ENCODE results near the gene PRELID2.

GRCh38 chr5:145752534-145752933, 82.6 kb downstream of the PRELID2 start:
- TF ChIP-seq EZH2 (IDR thresholded peaks at IDR 0.05; ENCODE audit: insufficient read depth, poor library complexity, severe bottlenecking) (no peak), EZH2phosphoT487 (IDR thresholded peaks at IDR 0.05; ENCODE audit: insufficient read depth, low read depth) (no peak)
